GM12892 (cell line): ENCODE measurements around the gene EOGT.

Experiments used
- POLR2A ChIP-seq: IDR thresholded peaks from 2 replicates; pipeline ENCODE4 v1.6.1; 2011; ENCODE audit warnings: low read depth, low read length, control low read depth
- POLR2AphosphoS5 ChIP-seq: IDR thresholded peaks from 2 replicates; pipeline ENCODE4 v1.6.1; 2011; ENCODE audit warnings: low read depth, low read length, control low read depth

DNA sequence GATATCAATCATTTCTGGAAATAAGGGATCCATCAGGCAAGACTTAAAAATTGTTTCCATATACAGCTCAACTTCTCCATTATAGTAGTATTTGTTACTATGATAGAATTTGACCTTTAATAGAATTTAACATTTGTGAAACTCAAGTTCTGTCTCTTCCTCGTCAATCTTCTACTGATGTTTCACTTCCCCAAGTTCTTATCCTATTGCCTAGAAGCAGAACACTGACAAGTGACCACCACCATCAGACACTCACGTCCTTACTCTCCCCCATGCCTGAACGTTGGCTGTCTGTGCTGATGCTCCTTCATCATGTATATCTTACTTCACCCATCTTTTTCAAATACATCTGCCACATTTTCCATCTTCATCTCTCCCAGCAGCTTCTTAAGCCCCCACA, 54.6 kb downstream of the EOGT start:
- no peak for TF ChIP-seq POLR2A
- TF ChIP-seq POLR2AphosphoS5, result no peak
